Measurements from ENCODE around the gene SPRR2D. TPM values are rescaled to one million over a fixed set of nuclear protein-coding genes. Genes with fewer than 3 reads are reported as not detected.
"Not testable (repeated sequence)": the region's sequence is repeated elsewhere in the genome, so short reads cannot be mapped to it uniquely, and the experiment has no call there.

SPRR2D gene
- total and polyA plus RNA-seq, 2 of the 8 experiments (the other 6 are each of a cell fraction or from before 2014, with no cell fraction given) = not detected

DNA sequence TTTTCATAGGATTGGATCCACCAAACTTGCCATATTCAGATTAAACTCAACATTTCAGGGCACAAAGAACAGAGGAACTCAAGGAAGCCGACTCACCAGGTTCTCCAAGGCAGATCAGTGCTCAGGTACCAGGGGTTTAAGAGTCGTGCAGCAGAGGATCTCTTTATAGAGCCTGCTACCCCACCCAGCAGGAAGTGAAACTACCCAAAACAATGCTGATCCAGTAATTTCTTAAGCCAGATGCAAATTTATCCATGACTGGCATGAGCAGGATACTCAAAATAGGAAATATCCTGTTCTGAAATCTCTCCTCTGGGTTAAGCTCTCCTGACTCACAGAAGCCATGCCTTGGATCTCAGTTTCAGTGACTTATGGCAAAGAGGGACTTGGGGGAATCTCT, 16.5 kb upstream of the SPRR2D start, which contains the start of gene SPRR2A:
TSS of gene SPRR2A (minus strand) at position 138 of the 400 bp plus-strand sequence. CDS start 777 bp downstream, outside the sequence.
- Histone ChIP-seq H3K18ac (ENCODE audit: extremely low read depth, low read length) (no peak within 1 kb of the TSS), H3K9ac (replicated peaks in 1 of 4; ENCODE audit: extremely low read depth in 1 of 4, low read depth in 3 of 4, low read length in 3 of 4) (no peak within 1 kb of the TSS), H2BK15ac (ENCODE audit: low read length) (no peak within 1 kb of the TSS), H2AK5ac (ENCODE audit: low read depth, low read length) (no peak within 1 kb of the TSS), H3K14ac (ENCODE audit: insufficient read length) (no peak within 1 kb of the TSS), H2BK12ac (ENCODE audit: low read depth, low read length) (no peak within 1 kb of the TSS), H2BK5ac (ENCODE audit: low read depth, low read length) (no peak within 1 kb of the TSS), H3K27ac (ENCODE audit: low read depth, low read length) (no peak within 1 kb of the TSS), H4K91ac (replicated peaks; ENCODE audit: insufficient read length, low read length) (no peak within 1 kb of the TSS), H3K27me3 (replicated peaks in 1 of 4; ENCODE audit: control insufficient read depth in 3 of 4, extremely low read depth in 1 of 4, insufficient read depth in 3 of 4, low read length in 3 of 4) (no peaks in the 10 kb centered on the region), H3K4ac (replicated peaks; ENCODE audit: insufficient read length, low read depth, low read length) (no peak within 1 kb of the TSS), H3K4me3 (ENCODE audit: extremely low read depth in 1 of 4, insufficient read depth in 2 of 4, low read depth in 3 of 4, low read length in 4 of 4) (no peak within 1 kb of the TSS), H2AFZ (ENCODE audit: low read length) (no peak within 1 kb of the TSS), H2BK20ac (ENCODE audit: low read length) (no peak within 1 kb of the TSS), H3K23ac (ENCODE audit: insufficient read length) (no peak within 1 kb of the TSS), H3K56ac (replicated peaks; ENCODE audit: insufficient read length, low read depth, low read length) (no peak within 1 kb of the TSS), H3K79me2 (ENCODE audit: control insufficient read depth in 1 of 2, insufficient read depth in 2 of 2, low read length in 2 of 2) (no peaks in the 10 kb centered on the region), H3K79me1 (ENCODE audit: low read depth, low read length) (no peaks in the 10 kb centered on the region), H3K36me3 (ENCODE audit: control insufficient read depth in 2 of 4, insufficient read depth in 4 of 4, low read length in 3 of 4) (no peaks in the 10 kb centered on the region), H3K9me3 (ENCODE audit: insufficient read depth in 2 of 2, low read depth in 1 of 2, low read length in 1 of 2) (no peaks in the 10 kb centered on the region), H3K4me2 (ENCODE audit: insufficient read depth in 1 of 2, low read depth in 2 of 2, low read length in 2 of 2) (no peak within 1 kb of the TSS), H4K20me1 (replicated peaks in 1 of 2; ENCODE audit: control insufficient read depth in 1 of 2, insufficient read depth in 2 of 2, low read length in 2 of 2) (no peaks in the 10 kb centered on the region), H3K23me2 (ENCODE audit: low read depth, low read length) (no peaks in the 10 kb centered on the region), H4K5ac (ENCODE audit: insufficient read length, low read depth, low read length) (no peak within 1 kb of the TSS), H2BK120ac (replicated peaks; ENCODE audit: low read depth, low read length) (no peak within 1 kb of the TSS), H4K8ac (ENCODE audit: extremely low read depth, insufficient read depth, low read length) (no peak within 1 kb of the TSS), H3K4me1 (replicated peaks in 1 of 4; ENCODE audit: control insufficient read depth in 3 of 4, insufficient read depth in 4 of 4, low read length in 3 of 4) (no peaks in the 10 kb centered on the region)
- FAIRE-seq (no peak), DNase-seq (ENCODE audit: low read depth in 1 of 2, low spot score in 2 of 2) (no peak)
- WGBS, 2 experiments (ENCODE audit: extremely low coverage in 1 of 2, insufficient coverage in 1 of 2, insufficient read length in 1 of 2, insufficient replicate concordance in 2 of 2, low coverage in 1 of 2, low lambda C conversion rate in 2 of 2, missing lambda C conversion rate in 1 of 2) = 75% methylated on average over 2 of the region's 2 CpGs; no CpG with 5 or more reads in 1 of the 2 experiments
- POLR2A ChIA-PET (ENCODE audit: partially characterized antibody) = no interaction called here
- CTCF ChIA-PET (ENCODE audit: partially characterized antibody) = interaction anchor here (0.7 to 0.8 kb wide), 2 partner anchors 10 to 95 kb away, joined by 3 read pairs; no protein-coding TSS in a partner anchor
- no peak for TF ChIP-seq ASH2L (IDR thresholded peaks at IDR 0.05; ENCODE audit: low read length)

- H3K79me2 ChIP-seq (ENCODE audit: control insufficient read depth in 1 of 2, insufficient read depth in 2 of 2, low read length in 2 of 2); H2BK20ac ChIP-seq (ENCODE audit: low read length); H3K27ac ChIP-seq (ENCODE audit: low read depth, low read length); POLR2A ChIA-PET (ENCODE audit: partially characterized antibody); H3K9ac ChIP-seq (replicated peaks in 1 of 4; ENCODE audit: extremely low read depth in 1 of 4, low read depth in 3 of 4, low read length in 3 of 4); H4K8ac ChIP-seq (ENCODE audit: extremely low read depth, insufficient read depth, low read length); H3K4ac ChIP-seq (replicated peaks; ENCODE audit: insufficient read length, low read depth, low read length); H3K79me1 ChIP-seq (ENCODE audit: low read depth, low read length); H3K9me3 ChIP-seq (ENCODE audit: insufficient read depth in 2 of 2, low read depth in 1 of 2, low read length in 1 of 2); H2BK15ac ChIP-seq (ENCODE audit: low read length); H3K4me2 ChIP-seq (ENCODE audit: insufficient read depth in 1 of 2, low read depth in 2 of 2, low read length in 2 of 2); H3K14ac ChIP-seq (ENCODE audit: insufficient read length); H4K20me1 ChIP-seq (replicated peaks in 1 of 2; ENCODE audit: control insufficient read depth in 1 of 2, insufficient read depth in 2 of 2, low read length in 2 of 2); H2BK5ac ChIP-seq (ENCODE audit: low read depth, low read length); H2AK5ac ChIP-seq (ENCODE audit: low read depth, low read length); H2BK120ac ChIP-seq (replicated peaks; ENCODE audit: low read depth, low read length); H2BK12ac ChIP-seq (ENCODE audit: low read depth, low read length); H3K36me3 ChIP-seq (ENCODE audit: control insufficient read depth in 2 of 4, insufficient read depth in 4 of 4, low read length in 3 of 4); H4K91ac ChIP-seq (replicated peaks; ENCODE audit: insufficient read length, low read length); H3K4me1 ChIP-seq (replicated peaks in 1 of 4; ENCODE audit: control insufficient read depth in 3 of 4, insufficient read depth in 4 of 4, low read length in 3 of 4); H3K23me2 ChIP-seq (ENCODE audit: low read depth, low read length); H3K18ac ChIP-seq (ENCODE audit: extremely low read depth, low read length); H3K23ac ChIP-seq (ENCODE audit: insufficient read length); DNase-seq (ENCODE audit: low read depth in 1 of 2, low spot score in 2 of 2); H3K4me3 ChIP-seq (ENCODE audit: extremely low read depth in 1 of 4, insufficient read depth in 2 of 4, low read depth in 3 of 4, low read length in 4 of 4); H2AFZ ChIP-seq (ENCODE audit: low read length); H3K56ac ChIP-seq (replicated peaks; ENCODE audit: insufficient read length, low read depth, low read length); H3K27me3 ChIP-seq (replicated peaks in 1 of 4; ENCODE audit: control insufficient read depth in 3 of 4, extremely low read depth in 1 of 4, insufficient read depth in 3 of 4, low read length in 3 of 4); H4K5ac ChIP-seq (ENCODE audit: insufficient read length, low read depth, low read length): not testable (repeated sequence)
- 88% methylated on average over 3 of the region's 3 CpGs; no CpG with 5 or more reads in 1 of the 2 experiments for WGBS, 2 experiments (ENCODE audit: extremely low coverage in 1 of 2, insufficient coverage in 1 of 2, insufficient read length in 1 of 2, insufficient replicate concordance in 2 of 2, low coverage in 1 of 2, low lambda C conversion rate in 2 of 2, missing lambda C conversion rate in 1 of 2)
- peak; percentile 42 for FAIRE-seq
- CTCF ChIA-PET (ENCODE audit: partially characterized antibody) = interaction anchor here (0.6 kb wide), 1 partner anchor 1174 kb away, joined by 4 read pairs; no protein-coding TSS in a partner anchor
Measured at GRCh38 chr1:153056111-153056510, 15.2 kb upstream of the SPRR2D start.
